Activated CD8-positive, alpha-beta memory T cell treated with anti-CD3 and anti-CD28 coated beads, Interleukin-2, amount 10 ng/mL, durations not matched to agents 7 days and 5 days (primary cell): Measurements from ENCODE around the gene PAPSS2. TPM values are rescaled to one million over a fixed set of nuclear protein-coding genes. Genes with fewer than 3 reads are reported as not detected.

ENCODE experiments used
- ATAC-seq: fragments of 150-1000 bp; cut with Tn5 transposase; one replicate; pipeline ENCODE4 v1.10.0; 2021; ENCODE audit warnings: moderate library complexity
- CTCF ChIA-PET: fragments of 350-600 bp; sonication (Branson Sonifier 250); formaldehyde crosslinking; loops from one replicate; lab custom pipeline; 2021; ENCODE audit warnings: antibody characterized with exemption; lab: Charles Lee
- DNase-seq: peaks from one replicate; pipeline ENCODE4 v3.0.0-alpha.2; 2020
- H3K27ac Mint-ChIP-seq: one replicate; pipeline ENCODE4 v1.8.0; 2021; ENCODE audit warnings: mild to moderate bottlenecking, mixed read lengths
- H3K27me3 Mint-ChIP-seq: one replicate; pipeline ENCODE4 v1.8.0; 2021; ENCODE audit warnings: mixed read lengths
- H3K36me3 Mint-ChIP-seq: one replicate; pipeline ENCODE4 v1.8.0; 2021; ENCODE audit warnings: mild to moderate bottlenecking, mixed read lengths
- H3K4me1 Mint-ChIP-seq: one replicate; pipeline ENCODE4 v1.8.0; 2021; ENCODE audit warnings: mixed read lengths
- H3K4me3 Mint-ChIP-seq: one replicate; pipeline ENCODE4 v1.8.0; 2021; ENCODE audit warnings: mild to moderate bottlenecking, moderate library complexity, mixed read lengths
- H3K9me3 Mint-ChIP-seq: one replicate; pipeline ENCODE4 v1.8.0; 2022; ENCODE audit warnings: low read depth, mixed read lengths
- total RNA-seq, 2 experiments: library from RNA; stranded (reverse); gene quantifications; one replicate each; pipeline ENCODE4 v1.2.3, GENCODE V29; 2021

The PAPSS2 gene
- total RNA-seq, 2 experiments from 2014 or later, result 0.06 to 0.07 TPM

GRCh38 chr10:87668324-87669074 lies 8.8 kb downstream of the PAPSS2 start:
- Mint-ChIP-seq H3K27ac (no peak overlapping the region), H3K4me3 (no peak overlapping the region), H3K4me1 (peaks cover 5% of the 10 kb centered on the region), H3K9me3 (no peaks in the 10 kb centered on the region), H3K27me3 (peaks cover 34% of the 10 kb centered on the region), H3K36me3 (no peaks in the 10 kb centered on the region)
- DNase-seq (no peak), ATAC-seq (no peak)
- CTCF ChIA-PET, result no interaction called here

DNA sequence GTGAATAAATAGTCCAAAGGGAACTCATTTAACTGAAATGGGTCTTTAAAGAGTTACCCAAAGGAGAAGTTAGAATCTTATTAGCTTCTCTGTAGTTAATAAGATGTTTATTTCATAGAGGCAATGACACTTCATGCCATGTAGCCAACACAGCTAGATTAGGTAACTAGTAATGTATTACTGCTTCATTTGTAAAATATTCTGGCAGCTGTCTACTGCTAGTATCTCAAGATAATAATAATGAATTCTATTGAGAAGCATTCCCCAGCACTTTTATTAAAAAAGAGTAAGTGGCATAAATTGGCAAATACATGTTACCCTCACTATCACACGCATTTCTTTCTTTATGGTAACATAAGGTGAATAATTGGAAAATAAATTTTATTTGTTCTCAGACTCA lies 10.1 kb downstream of the PAPSS2 start:
- H3K36me3 Mint-ChIP-seq, result no peaks in the 10 kb centered on the region
- CTCF ChIA-PET, result no interaction called here
- H3K9me3 Mint-ChIP-seq, result no peaks in the 10 kb centered on the region
- no peak overlapping the region for H3K4me3 Mint-ChIP-seq
- DNase-seq (no peak), ATAC-seq (no peak)
- H3K4me1 Mint-ChIP-seq, result peaks cover 5% of the 10 kb centered on the region
- H3K27ac Mint-ChIP-seq, result no peak overlapping the region
- H3K27me3 Mint-ChIP-seq, result peaks cover 26% of the 10 kb centered on the region

DNA sequence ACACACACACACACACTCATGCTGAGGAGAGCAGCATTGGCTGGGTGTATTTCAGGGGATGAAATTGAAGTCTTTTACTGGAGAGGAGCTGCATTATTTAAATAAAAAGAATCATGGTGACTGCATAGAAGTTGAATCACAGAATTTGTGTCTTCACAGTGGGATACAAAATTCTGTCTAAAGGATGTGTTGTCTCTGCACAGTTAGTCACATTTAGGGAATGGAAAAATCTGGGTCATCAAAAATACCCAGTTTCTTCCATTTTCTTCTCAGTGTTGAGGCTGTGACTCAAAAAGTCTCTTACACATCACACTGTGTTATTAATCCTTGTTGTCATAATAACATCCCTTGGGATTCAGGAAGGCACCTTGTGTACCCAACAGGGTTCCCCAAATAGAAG lies 10.9 kb downstream of the PAPSS2 start:
- no peak overlapping the region for H3K4me3 Mint-ChIP-seq
- DNase-seq, result no peak
- CTCF ChIA-PET, result no interaction called here
- ATAC-seq, result no peak
- H3K9me3 Mint-ChIP-seq, result no peaks in the 10 kb centered on the region
- peaks cover 5% of the 10 kb centered on the region for H3K4me1 Mint-ChIP-seq
- H3K27ac Mint-ChIP-seq, result no peak overlapping the region
- no peaks in the 10 kb centered on the region for H3K36me3 Mint-ChIP-seq
- H3K27me3 Mint-ChIP-seq, result peaks cover 29% of the 10 kb centered on the region

DNA sequence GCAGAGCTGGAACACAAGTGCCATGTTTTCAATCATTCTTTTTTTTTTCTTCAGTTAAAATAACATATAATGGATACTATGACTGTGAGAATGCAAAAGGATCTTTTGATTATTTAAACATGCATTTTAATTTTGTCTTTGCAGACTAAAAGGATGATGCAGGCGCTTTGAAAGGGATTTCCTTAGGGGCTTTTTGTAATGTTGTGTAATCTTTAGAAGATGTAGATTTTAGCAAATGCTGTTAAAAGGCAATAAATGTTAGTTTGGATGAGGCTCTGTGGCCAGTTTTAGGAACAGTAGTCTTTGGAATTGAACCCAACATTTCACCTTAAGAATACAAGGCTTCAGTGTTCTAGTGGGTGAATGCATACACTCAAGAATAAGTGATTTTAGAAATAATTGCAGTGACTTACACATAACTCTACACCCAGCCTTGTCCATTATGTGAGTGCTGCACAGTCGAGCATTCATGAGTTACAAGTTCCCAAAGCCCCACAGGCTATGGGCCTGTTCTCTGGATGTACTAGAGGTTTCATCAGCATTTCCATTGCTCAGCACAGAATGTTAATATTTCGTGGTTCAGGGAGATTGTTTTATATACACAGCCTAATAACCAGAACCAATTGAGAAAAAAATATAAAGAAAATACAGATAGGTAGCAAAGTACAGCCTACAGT lies 11.6 kb downstream of the PAPSS2 start:
- CTCF ChIA-PET, result no interaction called here
- no peaks in the 10 kb centered on the region for H3K36me3 Mint-ChIP-seq
- H3K9me3 Mint-ChIP-seq, result no peaks in the 10 kb centered on the region
- peaks cover 5% of the 10 kb centered on the region for H3K4me1 Mint-ChIP-seq
- H3K27ac Mint-ChIP-seq, result no peak overlapping the region
- DNase-seq, result no peak
- no peak overlapping the region for H3K4me3 Mint-ChIP-seq
- peaks cover 32% of the 10 kb centered on the region for H3K27me3 Mint-ChIP-seq
- no peak for ATAC-seq

DNA sequence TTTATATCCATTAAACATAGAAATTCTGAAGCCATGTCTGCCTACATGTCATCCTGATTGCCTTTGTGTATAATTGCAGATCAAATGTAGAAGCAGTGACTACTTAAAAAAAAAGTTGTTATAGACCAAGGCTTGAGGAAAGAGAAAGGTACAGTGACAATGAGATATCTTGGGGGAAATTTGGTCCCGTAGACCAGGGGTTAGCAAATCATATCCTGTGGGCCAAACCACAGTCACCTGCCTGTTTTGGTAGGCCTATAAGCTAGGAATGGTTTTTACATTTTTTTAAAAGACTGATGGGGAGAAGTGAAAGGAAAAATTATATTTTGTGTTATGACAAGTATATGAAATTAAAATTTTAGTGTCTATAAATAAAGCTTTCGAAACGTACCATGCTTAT lies 12.9 kb downstream of the PAPSS2 start:
- H3K4me3 Mint-ChIP-seq, result no peak overlapping the region
- H3K36me3 Mint-ChIP-seq, result no peaks in the 10 kb centered on the region
- H3K9me3 Mint-ChIP-seq, result no peaks in the 10 kb centered on the region
- H3K27me3 Mint-ChIP-seq, result peaks cover 36% of the 10 kb centered on the region
- ATAC-seq, result no peak
- H3K27ac Mint-ChIP-seq, result no peak overlapping the region
- peaks cover 5% of the 10 kb centered on the region for H3K4me1 Mint-ChIP-seq
- CTCF ChIA-PET, result interaction anchor here (1.3 kb wide), 1 partner anchor 23 kb away, joined by 3 read pairs; no protein-coding TSS in a partner anchor
- DNase-seq, result no peak

- peaks cover 38% of the 10 kb centered on the region for H3K27me3 Mint-ChIP-seq
- no peak overlapping the region for H3K4me3 Mint-ChIP-seq
- DNase-seq (no peak), ATAC-seq (no peak)
- H3K27ac Mint-ChIP-seq, result no peak overlapping the region
- CTCF ChIA-PET, result no interaction called here
- H3K9me3 Mint-ChIP-seq, result no peaks in the 10 kb centered on the region
- H3K36me3 Mint-ChIP-seq, result no peaks in the 10 kb centered on the region
- H3K4me1 Mint-ChIP-seq, result peaks cover 5% of the 10 kb centered on the region
These were observed 15.3 kb downstream of the PAPSS2 start for GRCh38 chr10:87674943-87675342.

DNA sequence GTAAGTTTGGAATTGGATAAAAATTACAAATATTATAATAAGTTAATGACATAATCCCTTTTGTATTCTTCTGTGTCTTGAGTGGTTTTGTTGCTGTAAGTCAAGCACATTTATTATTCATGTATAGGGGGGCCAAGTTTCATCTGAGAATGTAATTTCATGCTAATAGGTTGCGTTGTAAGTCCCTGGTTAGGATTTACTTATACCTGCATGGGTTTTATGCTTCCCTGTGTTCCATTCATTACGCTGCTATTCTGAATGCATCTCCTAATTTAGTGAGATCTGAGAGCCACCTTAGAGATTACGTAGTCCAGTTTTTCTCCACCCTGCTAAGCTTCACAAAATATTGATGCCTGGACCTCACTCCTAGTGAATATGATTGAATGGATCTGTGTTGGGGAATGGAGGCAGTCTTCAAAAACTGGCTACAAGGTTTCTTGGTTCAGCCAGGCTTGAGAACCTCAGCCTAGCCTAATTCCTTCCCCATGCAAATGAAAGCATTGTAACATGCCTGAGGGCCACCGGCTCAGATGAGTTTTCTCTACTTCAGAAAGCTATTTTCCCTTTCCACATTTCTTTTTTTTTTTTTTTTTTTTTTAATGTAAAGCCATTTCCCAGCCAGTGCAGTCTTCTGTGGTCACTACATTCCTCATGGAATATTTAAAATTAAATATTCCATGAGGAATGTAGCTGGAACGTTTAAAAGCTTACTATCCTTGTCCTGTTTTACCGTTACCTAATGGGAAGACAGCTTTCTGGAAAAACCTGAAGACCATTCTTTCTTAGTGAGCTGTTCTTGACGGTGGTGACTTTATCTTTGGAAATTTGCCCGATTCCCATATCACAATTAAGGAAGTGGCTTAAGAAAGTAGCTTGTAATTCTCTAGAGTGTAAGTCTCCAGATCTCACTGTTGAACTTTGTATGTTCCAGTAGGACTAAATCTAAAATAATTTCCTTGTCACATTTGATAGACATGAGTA lies 16.0 kb downstream of the PAPSS2 start:
- no peak for ATAC-seq
- CTCF ChIA-PET, result interaction anchor here (1.1 kb wide), 1 partner anchor 19 kb away, joined by 3 read pairs; no protein-coding TSS in a partner anchor
- H3K27me3 Mint-ChIP-seq, result peaks cover 38% of the 10 kb centered on the region

GRCh38 chr10:87677595-87677994 lies 17.9 kb downstream of the PAPSS2 start:
- no peak for DNase-seq
- Mint-ChIP-seq H3K36me3 (no peaks in the 10 kb centered on the region), H3K27me3 (peaks cover 42% of the 10 kb centered on the region), H3K4me3 (no peak overlapping the region), H3K4me1 (peaks cover 3% of the 10 kb centered on the region), H3K9me3 (no peaks in the 10 kb centered on the region), H3K27ac (no peak overlapping the region)
- no peak for ATAC-seq
- CTCF ChIA-PET, result no interaction called here

More for the DNA sequence above, 16.0 kb downstream of the PAPSS2 start:
- Mint-ChIP-seq H3K36me3 (no peaks in the 10 kb centered on the region), H3K27ac (no peak overlapping the region), H3K9me3 (no peaks in the 10 kb centered on the region), H3K4me1 (peaks cover 5% of the 10 kb centered on the region), H3K4me3 (no peak overlapping the region)
- DNase-seq, result no peak

DNA sequence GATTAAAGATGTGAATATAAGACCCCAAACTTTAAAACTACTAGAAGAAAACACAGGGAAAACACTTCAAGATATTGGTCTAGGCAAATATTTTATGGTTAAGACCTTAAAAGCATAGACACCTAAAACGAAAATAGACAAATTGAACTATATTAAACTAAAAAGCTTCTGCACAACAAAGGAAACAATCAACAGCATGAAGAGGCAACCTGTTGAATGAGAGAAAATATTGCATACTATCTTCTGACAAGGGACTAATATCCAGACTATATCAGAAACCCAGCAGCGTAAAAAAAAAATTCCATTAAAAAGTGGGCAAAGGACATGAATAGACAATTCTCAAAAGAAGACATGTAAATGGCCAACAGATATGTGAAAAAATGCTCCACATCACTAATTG lies 18.6 kb downstream of the PAPSS2 start:
- CTCF ChIA-PET, result no interaction called here
- Mint-ChIP-seq H3K4me3 (no peak overlapping the region), H3K27me3 (peaks cover 44% of the 10 kb centered on the region), H3K27ac (no peak overlapping the region), H3K4me1 (no peaks in the 10 kb centered on the region), H3K36me3 (no peaks in the 10 kb centered on the region), H3K9me3 (no peaks in the 10 kb centered on the region)
- ATAC-seq, result no peak
- DNase-seq, result no peak

DNA sequence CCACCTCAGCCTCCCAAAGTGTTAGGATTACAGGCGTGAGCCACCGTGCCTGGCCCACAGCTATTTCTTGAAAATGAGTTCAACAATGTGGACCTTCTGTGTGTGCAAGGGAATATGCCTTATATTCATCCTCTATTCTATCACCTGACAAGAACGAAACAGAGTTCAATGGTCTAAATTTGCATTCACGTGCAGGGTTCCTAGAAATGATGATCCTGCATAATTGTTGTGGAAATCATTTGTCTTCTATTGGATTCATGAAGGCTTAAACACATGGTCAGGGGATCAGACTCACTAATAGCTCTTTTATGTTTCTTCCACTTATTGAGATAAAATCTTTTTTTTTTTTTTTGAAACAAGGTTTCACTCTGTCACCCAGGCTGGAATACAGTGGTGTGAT lies 23.7 kb downstream of the PAPSS2 start:
- no peaks in the 10 kb centered on the region for H3K9me3 Mint-ChIP-seq
- H3K27me3 Mint-ChIP-seq, result peaks cover 38% of the 10 kb centered on the region
- CTCF ChIA-PET, result no interaction called here
- H3K4me1 Mint-ChIP-seq, result no peaks in the 10 kb centered on the region
- no peak for ATAC-seq
- H3K4me3 Mint-ChIP-seq, result no peak overlapping the region
- H3K36me3 Mint-ChIP-seq, result no peaks in the 10 kb centered on the region
- no peak for DNase-seq
- no peak overlapping the region for H3K27ac Mint-ChIP-seq

GRCh38 chr10:87684001-87684638 lies 24.4 kb downstream of the PAPSS2 start:
- DNase-seq (no peak), ATAC-seq (no peak)
- Mint-ChIP-seq H3K36me3 (no peaks in the 10 kb centered on the region), H3K9me3 (no peaks in the 10 kb centered on the region), H3K4me1 (no peaks in the 10 kb centered on the region), H3K27me3 (peaks cover 32% of the 10 kb centered on the region), H3K4me3 (no peak overlapping the region), H3K27ac (no peak overlapping the region)
- CTCF ChIA-PET, result interaction anchor here (1.1 kb wide), 1 partner anchor 27 kb away, joined by 3 read pairs; no protein-coding TSS in a partner anchor

DNA sequence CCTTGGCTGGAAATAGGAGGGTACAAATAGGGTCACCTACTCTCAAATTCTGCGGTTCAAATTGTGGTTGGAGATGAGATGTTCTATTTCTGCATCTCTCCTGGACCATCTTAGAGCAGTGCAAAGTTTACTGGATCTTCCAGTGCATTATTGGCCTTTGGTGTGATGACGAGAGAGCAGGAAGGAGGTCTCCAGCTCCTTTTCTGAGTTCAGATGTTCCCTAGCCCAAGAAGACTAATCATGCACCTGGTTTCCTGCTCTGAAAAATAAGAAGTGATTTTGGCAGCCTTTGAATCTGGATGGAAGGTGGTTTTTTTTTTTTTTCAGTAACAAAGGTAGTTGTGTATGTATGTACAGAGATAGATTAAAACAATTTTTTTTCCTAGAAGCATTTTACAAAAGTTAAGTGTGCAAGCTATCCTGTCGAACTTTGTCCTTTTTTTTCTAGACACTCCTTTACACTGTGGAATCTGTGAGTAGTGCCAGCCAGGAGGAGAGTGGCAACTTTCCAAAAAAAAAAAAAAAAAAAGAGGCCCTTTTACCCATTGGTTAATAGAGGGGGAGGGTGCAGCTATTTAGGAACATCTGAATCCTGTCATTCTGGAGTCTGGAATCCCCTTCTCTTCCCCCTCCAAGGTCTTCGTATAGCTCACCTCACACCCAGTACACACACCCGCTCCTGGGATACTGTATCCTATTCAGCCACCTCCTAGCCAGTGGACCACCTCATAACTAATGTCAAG lies 26.3 kb downstream of the PAPSS2 start:
- CTCF ChIA-PET, result no interaction called here
- no peak overlapping the region for H3K4me3 Mint-ChIP-seq

More for the DNA sequence above, 26.3 kb downstream of the PAPSS2 start:
- ATAC-seq, result no peak
- Mint-ChIP-seq H3K4me1 (no peaks in the 10 kb centered on the region), H3K27me3 (peaks cover 20% of the 10 kb centered on the region), H3K27ac (no peak overlapping the region), H3K9me3 (no peaks in the 10 kb centered on the region), H3K36me3 (no peaks in the 10 kb centered on the region)
- no peak for DNase-seq
